Neural cell (in vitro differentiated cells): ENCODE data around the gene FMN2. TPM values are rescaled to one million over a fixed set of nuclear protein-coding genes. Genes with fewer than 3 reads are reported as not detected.

Experiments
- H2AFZ ChIP-seq: fragments of 200-600, 300-800 bp; sonication (generic), shearing (Covaris generic); 2 replicates; pipeline ENCODE4 v1.6.0; 2014; ENCODE audit warnings: low read depth, mild to moderate bottlenecking, antibody characterized with exemption, low read length, moderate library complexity
- H3F3A ChIP-seq: fragments of 200-600 bp; shearing (Covaris generic); 2 replicates; pipeline ENCODE4 v1.6.1; 2016; ENCODE audit warnings: mild to moderate bottlenecking, moderate library complexity, mixed read lengths, antibody characterized with exemption, low read length; ENCODE audit not compliant: insufficient read depth, poor library complexity, severe bottlenecking
- H3K27ac ChIP-seq: fragments of 200-600, 300-800 bp; sonication (generic), shearing (Covaris generic); 2 replicates; pipeline ENCODE4 v1.5.1; 2014; ENCODE audit warnings: mild to moderate bottlenecking, low read length, moderate library complexity
- H3K27me3 ChIP-seq: fragments of 300-800, 200-600 bp; sonication (generic), shearing (Covaris generic); 2 replicates; pipeline ENCODE4 v1.6.0; 2014; ENCODE audit warnings: mild to moderate bottlenecking, low read depth, low read length, moderate library complexity; ENCODE audit not compliant: insufficient read depth
- H3K36me3 ChIP-seq: fragments of 300-800, 200-600 bp; sonication (generic), shearing (Covaris generic); 2 replicates; pipeline ENCODE4 v1.5.1; 2014; ENCODE audit warnings: mild to moderate bottlenecking, antibody characterized with exemption, low read length, moderate library complexity; ENCODE audit not compliant: insufficient read depth
- H3K4me2 ChIP-seq: fragments of 300-800, 200-600 bp; sonication (generic), shearing (Covaris generic); 2 replicates; pipeline ENCODE4 v1.6.0; 2014; ENCODE audit warnings: mild to moderate bottlenecking, low read length
- H3K4me3 ChIP-seq: fragments of 300-800, 200-600 bp; sonication (generic), shearing (Covaris generic); 2 replicates; pipeline ENCODE4 v1.5.1; 2014; ENCODE audit warnings: mild to moderate bottlenecking, low read length, moderate library complexity
- H3K79me2 ChIP-seq: fragments of 200-600 bp; shearing (Covaris generic); replicated peaks from 2 replicates; pipeline ENCODE4 v1.6.0; 2014; ENCODE audit warnings: mild to moderate bottlenecking, low read length, moderate library complexity; ENCODE audit not compliant: insufficient read depth
- H3K9ac ChIP-seq: fragments of 300-800, 200-600 bp; sonication (generic), shearing (Covaris generic); 2 replicates; pipeline ENCODE4 v1.6.1; 2016; ENCODE audit warnings: mild to moderate bottlenecking, low read length, mixed read lengths
- H3K9me2 ChIP-seq: fragments of 200-600 bp; shearing (Covaris generic); 2 replicates; pipeline ENCODE4 v1.6.1; 2016; ENCODE audit warnings: mild to moderate bottlenecking, low read length, mixed read lengths; ENCODE audit not compliant: insufficient read depth
- H3K9me3 ChIP-seq: fragments of 200-600, 300-800 bp; sonication (generic), shearing (Covaris generic); 2 replicates; pipeline ENCODE4 v1.6.1; 2016; ENCODE audit warnings: mild to moderate bottlenecking, mixed run types, low read length, moderate library complexity, mixed read lengths
- H4K20me1 ChIP-seq: fragments of 200-600 bp; shearing (Covaris generic); 2 replicates; pipeline ENCODE4 v1.6.1; 2016; ENCODE audit warnings: mild to moderate bottlenecking, mixed run types; ENCODE audit not compliant: insufficient read depth
- EP300 ChIP-seq: fragments of 450-650 bp; conservative IDR thresholded peaks from 2 replicates; pipeline ENCODE4 v1.6.1; 2014; ENCODE audit warnings: antibody characterized with exemption, mild to moderate bottlenecking, moderate library complexity; ENCODE audit not compliant: poor library complexity, severe bottlenecking
- EZH2 ChIP-seq: fragments of 200-600, 300-800 bp; shearing (Covaris generic), sonication (generic); IDR thresholded peaks from 2 replicates; pipeline ENCODE4 v1.6.1; 2014; ENCODE audit warnings: antibody characterized with exemption, low read length, borderline replicate concordance, mild to moderate bottlenecking; ENCODE audit not compliant: insufficient read depth, poor library complexity, severe bottlenecking
- MXI1 ChIP-seq: fragments of 450-650 bp; conservative IDR thresholded peaks from 2 replicates; pipeline ENCODE4 v1.6.1; 2014; ENCODE audit warnings: antibody characterized with exemption, mild to moderate bottlenecking; ENCODE audit not compliant: poor library complexity, severe bottlenecking
- POLR2AphosphoS5 ChIP-seq: IDR thresholded peaks from 2 replicates; pipeline ENCODE4 v1.6.1; 2012
- RAD21 ChIP-seq: fragments of 450-650 bp; conservative IDR thresholded peaks from 2 replicates; pipeline ENCODE4 v1.6.1; 2014; ENCODE audit warnings: antibody characterized with exemption, mild to moderate bottlenecking, moderate library complexity
- SMC3 ChIP-seq: fragments of 450-650 bp; conservative IDR thresholded peaks from 2 replicates; pipeline ENCODE4 v1.6.1; 2014; ENCODE audit warnings: antibody characterized with exemption, mild to moderate bottlenecking, moderate library complexity; ENCODE audit not compliant: poor library complexity
- TAF1 ChIP-seq: IDR thresholded peaks from 2 replicates; pipeline ENCODE4 v1.6.1; 2012; ENCODE audit warnings: low read depth
- polyA plus RNA-seq: library from polyadenylated mRNA; depleted of rRNA; stranded (reverse); fragments of >200 nt; gene quantifications from 2 replicates; pipeline ENCODE4 v1.2.3, GENCODE V29; 2014
- TF ChIP-seq, protein P1 (sequence below): fragments of 450-650 bp; IDR thresholded peaks from 2 replicates; pipeline ENCODE4 v1.5.1; 2014; ENCODE audit warnings: antibody characterized with exemption, mild to moderate bottlenecking, moderate library complexity; ENCODE audit not compliant: poor library complexity, severe bottlenecking
- TF ChIP-seq, protein P2 (sequence below): IDR thresholded peaks from 2 replicates; pipeline ENCODE4 v1.6.1; 2012; ENCODE audit warnings: borderline replicate concordance

The FMN2 gene
- polyA plus RNA-seq, 1 donor from 2014 or later: 23.9 TPM

DNA sequence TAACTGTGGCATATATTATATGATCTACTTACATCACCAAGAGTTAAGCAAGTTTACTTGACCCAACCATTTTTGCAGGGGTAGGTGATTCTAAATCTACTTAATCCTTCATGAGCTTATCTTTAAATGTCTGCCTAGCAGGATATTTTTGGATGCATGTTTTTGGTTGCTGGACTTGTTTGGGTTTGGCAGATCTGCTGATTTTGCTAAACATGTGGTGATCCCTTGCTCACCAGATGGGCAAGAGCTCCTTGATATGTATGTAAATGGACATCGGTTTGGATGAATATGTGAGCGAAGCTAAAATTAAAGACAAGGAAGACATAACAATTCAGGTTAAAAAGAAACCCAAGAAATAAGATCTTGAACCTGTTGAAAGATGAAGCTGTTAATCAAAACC is 36.7 kb downstream of the FMN2 start:
- H3K9me3 ChIP-seq: no peaks in the 10 kb centered on the region

DNA sequence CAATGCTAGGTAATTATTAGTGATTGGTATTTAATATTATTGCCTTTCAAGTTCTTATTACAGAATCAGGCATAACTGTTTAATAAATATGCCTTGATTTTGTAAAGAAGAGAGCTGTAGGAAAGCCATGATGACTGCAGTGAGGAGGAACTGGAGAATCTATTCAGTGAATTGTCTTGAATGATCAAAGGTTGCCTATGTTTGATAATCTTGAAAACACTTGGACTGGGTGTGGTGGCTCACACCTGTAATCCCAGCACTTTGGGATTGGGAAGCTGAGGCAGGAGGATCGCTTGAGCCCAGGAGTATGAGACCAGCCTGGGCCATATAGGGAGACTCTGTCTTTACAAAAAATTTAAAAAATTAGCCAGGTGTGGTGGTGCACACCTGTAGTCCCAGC is 42.4 kb downstream of the FMN2 start:
- no peaks in the 10 kb centered on the region for H3K9me2 ChIP-seq
- H3K27ac ChIP-seq: no peak overlapping the region
- H3K9ac ChIP-seq: no peak overlapping the region
- H2AFZ ChIP-seq: no peak overlapping the region
- no peak overlapping the region for H3K4me3 ChIP-seq
- no peak overlapping the region for H3K4me2 ChIP-seq
- no peak for TF ChIP-seq RAD21
- TF ChIP-seq, protein P1, sequence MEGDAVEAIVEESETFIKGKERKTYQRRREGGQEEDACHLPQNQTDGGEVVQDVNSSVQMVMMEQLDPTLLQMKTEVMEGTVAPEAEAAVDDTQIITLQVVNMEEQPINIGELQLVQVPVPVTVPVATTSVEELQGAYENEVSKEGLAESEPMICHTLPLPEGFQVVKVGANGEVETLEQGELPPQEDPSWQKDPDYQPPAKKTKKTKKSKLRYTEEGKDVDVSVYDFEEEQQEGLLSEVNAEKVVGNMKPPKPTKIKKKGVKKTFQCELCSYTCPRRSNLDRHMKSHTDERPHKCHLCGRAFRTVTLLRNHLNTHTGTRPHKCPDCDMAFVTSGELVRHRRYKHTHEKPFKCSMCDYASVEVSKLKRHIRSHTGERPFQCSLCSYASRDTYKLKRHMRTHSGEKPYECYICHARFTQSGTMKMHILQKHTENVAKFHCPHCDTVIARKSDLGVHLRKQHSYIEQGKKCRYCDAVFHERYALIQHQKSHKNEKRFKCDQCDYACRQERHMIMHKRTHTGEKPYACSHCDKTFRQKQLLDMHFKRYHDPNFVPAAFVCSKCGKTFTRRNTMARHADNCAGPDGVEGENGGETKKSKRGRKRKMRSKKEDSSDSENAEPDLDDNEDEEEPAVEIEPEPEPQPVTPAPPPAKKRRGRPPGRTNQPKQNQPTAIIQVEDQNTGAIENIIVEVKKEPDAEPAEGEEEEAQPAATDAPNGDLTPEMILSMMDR: no peak
- no peak for TF ChIP-seq EZH2
- TF ChIP-seq MXI1: no peak
- TF ChIP-seq, protein P2, sequence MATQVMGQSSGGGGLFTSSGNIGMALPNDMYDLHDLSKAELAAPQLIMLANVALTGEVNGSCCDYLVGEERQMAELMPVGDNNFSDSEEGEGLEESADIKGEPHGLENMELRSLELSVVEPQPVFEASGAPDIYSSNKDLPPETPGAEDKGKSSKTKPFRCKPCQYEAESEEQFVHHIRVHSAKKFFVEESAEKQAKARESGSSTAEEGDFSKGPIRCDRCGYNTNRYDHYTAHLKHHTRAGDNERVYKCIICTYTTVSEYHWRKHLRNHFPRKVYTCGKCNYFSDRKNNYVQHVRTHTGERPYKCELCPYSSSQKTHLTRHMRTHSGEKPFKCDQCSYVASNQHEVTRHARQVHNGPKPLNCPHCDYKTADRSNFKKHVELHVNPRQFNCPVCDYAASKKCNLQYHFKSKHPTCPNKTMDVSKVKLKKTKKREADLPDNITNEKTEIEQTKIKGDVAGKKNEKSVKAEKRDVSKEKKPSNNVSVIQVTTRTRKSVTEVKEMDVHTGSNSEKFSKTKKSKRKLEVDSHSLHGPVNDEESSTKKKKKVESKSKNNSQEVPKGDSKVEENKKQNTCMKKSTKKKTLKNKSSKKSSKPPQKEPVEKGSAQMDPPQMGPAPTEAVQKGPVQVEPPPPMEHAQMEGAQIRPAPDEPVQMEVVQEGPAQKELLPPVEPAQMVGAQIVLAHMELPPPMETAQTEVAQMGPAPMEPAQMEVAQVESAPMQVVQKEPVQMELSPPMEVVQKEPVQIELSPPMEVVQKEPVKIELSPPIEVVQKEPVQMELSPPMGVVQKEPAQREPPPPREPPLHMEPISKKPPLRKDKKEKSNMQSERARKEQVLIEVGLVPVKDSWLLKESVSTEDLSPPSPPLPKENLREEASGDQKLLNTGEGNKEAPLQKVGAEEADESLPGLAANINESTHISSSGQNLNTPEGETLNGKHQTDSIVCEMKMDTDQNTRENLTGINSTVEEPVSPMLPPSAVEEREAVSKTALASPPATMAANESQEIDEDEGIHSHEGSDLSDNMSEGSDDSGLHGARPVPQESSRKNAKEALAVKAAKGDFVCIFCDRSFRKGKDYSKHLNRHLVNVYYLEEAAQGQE: no peak
- no peak for TF ChIP-seq EP300
- no peak for TF ChIP-seq SMC3
- no peak for TF ChIP-seq POLR2AphosphoS5
- TF ChIP-seq TAF1: no peak
- peaks cover 3% of the 10 kb centered on the region for H3K79me2 ChIP-seq
- no peaks in the 10 kb centered on the region for H3F3A ChIP-seq
- H3K9me3 ChIP-seq: no peaks in the 10 kb centered on the region
- no peaks in the 10 kb centered on the region for H3K27me3 ChIP-seq
- H4K20me1 ChIP-seq: no peaks in the 10 kb centered on the region
- H3K36me3 ChIP-seq: no peaks in the 10 kb centered on the region

More for the DNA sequence above, 36.7 kb downstream of the FMN2 start:
- Histone ChIP-seq H3K27ac (no peak overlapping the region), H3F3A (no peaks in the 10 kb centered on the region), H4K20me1 (no peaks in the 10 kb centered on the region), H3K27me3 (no peaks in the 10 kb centered on the region), H3K36me3 (no peaks in the 10 kb centered on the region), H3K9me2 (no peaks in the 10 kb centered on the region), H3K9ac (no peak overlapping the region), H3K4me2 (no peak overlapping the region), H3K4me3 (no peak overlapping the region), H3K79me2 (no peaks in the 10 kb centered on the region), H2AFZ (no peak overlapping the region)
- no peak for TF ChIP-seq TAF1

DNA sequence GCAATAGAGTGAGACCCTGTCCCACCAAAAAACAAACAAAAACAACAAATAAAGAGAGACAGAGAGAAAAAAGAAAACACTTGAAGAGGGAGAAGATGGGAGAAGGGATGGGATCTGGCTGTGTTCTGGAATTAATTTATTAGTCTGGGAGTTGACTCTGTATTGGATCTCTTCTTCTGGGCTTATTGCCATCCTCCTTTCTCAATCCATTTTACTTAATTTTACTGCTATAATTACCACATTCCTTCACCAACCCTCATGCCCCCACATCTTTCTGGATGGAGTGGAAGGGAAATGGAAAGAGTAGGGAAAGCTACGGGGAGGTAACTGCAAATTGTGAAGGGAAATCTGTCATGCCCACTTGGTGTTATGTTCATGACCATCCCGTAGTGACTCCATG is 42.9 kb downstream of the FMN2 start:
- Histone ChIP-seq H3K4me3 (no peak overlapping the region), H3K4me2 (no peak overlapping the region), H4K20me1 (no peaks in the 10 kb centered on the region), H3K27me3 (no peaks in the 10 kb centered on the region), H3F3A (no peaks in the 10 kb centered on the region), H2AFZ (no peak overlapping the region), H3K27ac (no peak overlapping the region), H3K9me3 (no peaks in the 10 kb centered on the region), H3K79me2 (peaks cover 3% of the 10 kb centered on the region), H3K9ac (no peak overlapping the region), H3K9me2 (no peaks in the 10 kb centered on the region), H3K36me3 (no peaks in the 10 kb centered on the region)
- TF ChIP-seq MXI1: no peak
- no peak for TF ChIP-seq RAD21
- TF ChIP-seq SMC3: no peak
- TF ChIP-seq EZH2: no peak
- TF ChIP-seq TAF1: no peak
- TF ChIP-seq, protein P1: no peak
- no peak for TF ChIP-seq POLR2AphosphoS5
- TF ChIP-seq EP300: no peak
- TF ChIP-seq, protein P2: no peak
